Umbilical cord (tissue), 2 donors: ENCODE data around the gene HECTD2. TPM values are rescaled to one million over a fixed set of nuclear protein-coding genes. Genes with fewer than 3 reads are reported as not detected.
"Not testable (repeated sequence)": the region's sequence is repeated elsewhere in the genome, so short reads cannot be mapped to it uniquely, and the experiment has no call there.

Experiments
- DNase-seq: peaks from one replicate; pipeline ENCODE4 v3.0.0-alpha.2; 2015; ENCODE audit warnings: low spot score
- total RNA-seq: library from RNA; depleted of rRNA; stranded (reverse); fragments of >200 nt; gene quantifications from one replicate; pipeline ENCODE4 v1.2.3, GENCODE V29; 2014; ENCODE audit warnings: low replicate concordance; ENCODE audit not compliant: insufficient read depth

Gene HECTD2
- total RNA-seq, 1 donor from 2014 or later, result 49.4 TPM

DNA sequence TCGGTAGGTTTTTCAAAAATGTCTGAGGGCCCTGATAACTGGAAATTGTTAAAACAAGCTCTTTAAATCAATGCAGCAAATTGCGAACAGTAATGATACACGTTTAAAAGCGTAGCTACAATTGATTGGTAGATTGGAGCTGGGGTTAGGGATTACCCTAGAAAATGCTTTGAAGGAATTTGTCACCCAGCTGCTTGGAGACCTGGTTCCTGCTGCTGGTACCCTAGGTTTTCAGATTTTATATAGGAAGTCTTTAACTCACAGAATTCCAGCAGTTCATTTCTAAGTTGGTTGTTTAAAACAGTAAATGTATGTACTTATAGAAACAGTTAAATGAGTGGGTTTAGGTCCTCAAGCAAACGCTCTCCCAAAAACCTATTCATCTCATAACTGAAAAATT is 1.5 kb downstream of the HECTD2 start:
- no peak for DNase-seq

GRCh38 chr10:91412354-91413087 is 2.4 kb downstream of the HECTD2 start:
- DNase-seq, result no peak

DNA sequence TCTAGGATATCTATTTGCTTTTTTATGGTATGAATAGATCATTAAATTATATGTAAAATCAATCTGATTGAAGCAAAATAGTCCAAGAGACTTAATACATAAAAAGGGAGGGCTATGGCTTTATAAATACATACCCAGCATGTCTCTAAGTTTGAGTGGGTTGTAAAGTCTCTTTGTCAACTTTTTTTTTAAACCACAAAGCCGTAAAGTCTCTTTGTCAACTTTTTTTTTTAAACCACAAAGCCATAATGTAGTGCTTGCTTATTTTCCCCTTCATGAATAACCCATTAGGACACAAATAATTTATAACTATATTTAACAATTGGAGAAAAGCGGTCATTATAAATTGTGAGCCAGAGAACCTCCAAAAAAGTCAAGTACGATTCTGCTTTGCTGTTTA is 5.7 kb downstream of the HECTD2 start:
- no peak for DNase-seq

DNA sequence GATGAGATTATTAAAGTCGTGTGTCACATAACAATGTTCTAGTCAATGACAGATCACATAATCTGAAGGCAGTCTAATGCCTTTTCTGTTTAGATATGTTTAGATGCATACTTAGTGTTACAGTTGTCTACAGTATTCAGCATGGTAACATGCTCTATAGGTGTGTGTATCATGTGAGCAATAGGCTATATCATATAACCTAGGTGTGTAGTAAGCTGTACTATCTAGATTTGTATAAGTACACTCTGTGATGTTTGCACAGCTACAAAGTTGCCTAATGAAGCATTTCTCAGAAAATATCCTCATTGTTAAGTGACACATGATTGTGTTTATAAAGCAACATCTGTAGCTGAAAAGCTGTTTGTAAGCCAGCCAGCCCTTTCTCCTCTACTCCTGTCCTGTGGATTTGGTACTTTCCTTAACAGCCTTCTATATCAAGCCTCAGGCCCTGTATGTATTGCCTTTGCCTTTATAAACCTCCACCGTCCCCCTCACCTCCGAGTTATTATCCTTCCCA is 6.3 kb downstream of the HECTD2 start:
- no peak for DNase-seq

GRCh38 chr10:91418416-91418815 is 8.3 kb downstream of the HECTD2 start:
- peak; percentile 8 for DNase-seq

DNA sequence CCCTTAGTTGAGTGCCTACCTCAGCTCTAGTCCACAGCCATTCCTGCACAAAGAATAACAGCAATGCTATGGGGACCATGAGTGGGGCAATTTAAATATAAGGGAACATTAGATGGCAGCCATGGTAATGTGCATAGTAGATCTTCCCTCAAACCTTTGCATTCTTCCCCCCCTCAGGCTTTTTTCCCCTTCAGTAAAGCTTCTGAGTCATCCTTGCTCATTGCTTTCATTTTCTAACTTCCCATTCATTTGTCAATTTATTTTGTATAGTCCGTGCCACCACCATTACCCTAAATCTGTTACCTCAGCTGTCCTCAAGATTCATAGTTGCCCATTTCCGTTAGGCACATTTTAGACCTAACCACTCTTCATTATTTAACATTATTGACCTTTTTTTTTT is 10.7 kb downstream of the HECTD2 start:
- no peak for DNase-seq

DNA sequence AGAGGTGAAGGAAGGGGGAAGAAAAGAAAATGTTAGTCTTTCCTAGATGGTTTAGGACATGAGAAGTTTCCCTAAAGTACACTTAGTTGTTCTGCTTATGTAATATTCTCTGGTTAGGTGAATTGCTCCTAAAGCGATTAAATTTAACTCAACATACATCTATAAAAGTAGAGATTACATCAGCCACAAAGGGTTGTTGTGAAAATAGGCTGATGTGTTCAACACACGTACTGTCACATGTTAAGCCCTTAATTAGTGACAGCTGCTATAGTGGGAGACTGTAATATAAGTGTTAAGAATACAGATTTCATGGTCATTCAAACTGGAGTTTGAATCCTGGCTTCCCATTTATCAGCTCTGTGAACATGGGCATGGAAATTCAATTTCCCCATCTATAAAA is 12.8 kb downstream of the HECTD2 start:
- no peak for DNase-seq

GRCh38 chr10:91424016-91424415 is 13.9 kb downstream of the HECTD2 start:
- DNase-seq, result no peak

DNA sequence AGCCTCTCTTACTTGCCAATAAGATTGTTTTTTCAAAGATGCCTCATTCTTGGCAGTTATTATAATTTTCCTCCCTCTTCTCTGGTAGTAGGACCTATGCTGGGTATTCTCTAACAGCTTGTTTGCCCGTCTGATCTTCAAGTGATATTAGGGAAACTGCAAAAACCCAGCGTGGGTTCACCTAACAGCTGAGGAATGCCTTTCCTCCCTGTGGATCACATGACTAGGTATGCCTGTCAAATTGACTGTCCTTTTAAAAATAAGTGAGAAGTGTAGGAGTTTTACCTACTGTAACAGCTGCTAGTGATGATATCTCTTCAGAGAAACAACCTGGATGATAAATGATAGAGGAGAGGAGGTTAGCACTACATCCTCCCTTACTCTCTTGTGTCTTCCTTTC is 22.0 kb downstream of the HECTD2 start:
- DNase-seq, result no peak

- DNase-seq, result no peak
Observed at GRCh38 chr10:91433620-91434019, 23.5 kb downstream of the HECTD2 start.

DNA sequence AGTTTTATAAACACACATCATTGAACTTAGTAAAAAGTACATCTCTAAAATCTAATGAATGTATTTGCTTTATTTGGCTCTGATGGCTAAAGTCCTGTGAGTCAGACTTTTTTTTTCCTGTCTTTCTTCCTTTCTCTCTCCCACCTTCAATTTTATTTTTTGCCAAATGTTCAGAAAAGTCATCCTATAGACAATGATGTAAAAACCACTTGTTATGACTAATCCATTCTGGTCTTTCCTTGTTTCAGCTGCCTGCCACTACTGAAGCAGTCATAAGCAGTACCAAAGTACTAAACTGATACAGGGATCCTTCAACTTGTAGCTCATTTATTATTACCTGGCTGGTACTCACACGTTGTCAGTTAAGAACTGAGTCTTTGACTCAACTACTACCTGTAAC is 23.9 kb downstream of the HECTD2 start:
- no peak for DNase-seq

DNA sequence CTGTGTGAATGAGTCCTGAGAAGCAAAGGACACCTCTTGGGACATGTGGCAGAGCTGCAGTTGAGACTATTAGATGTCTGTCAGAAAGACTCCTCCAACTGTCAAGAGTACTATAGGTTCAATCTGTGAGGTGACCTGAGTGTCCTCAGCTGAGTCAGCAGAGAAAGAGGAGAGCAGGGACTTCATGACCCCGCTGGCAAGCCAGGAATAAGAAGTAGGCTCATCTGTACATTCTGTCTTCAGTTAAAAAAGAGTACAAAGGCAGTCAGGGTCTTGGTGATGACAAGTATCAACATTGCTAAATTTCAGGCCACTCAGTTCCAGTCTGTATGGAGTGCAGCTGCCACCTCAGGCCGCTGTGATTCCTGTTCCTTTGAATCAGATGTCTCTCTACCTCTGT is 25.1 kb downstream of the HECTD2 start:
- no peak for DNase-seq

DNA sequence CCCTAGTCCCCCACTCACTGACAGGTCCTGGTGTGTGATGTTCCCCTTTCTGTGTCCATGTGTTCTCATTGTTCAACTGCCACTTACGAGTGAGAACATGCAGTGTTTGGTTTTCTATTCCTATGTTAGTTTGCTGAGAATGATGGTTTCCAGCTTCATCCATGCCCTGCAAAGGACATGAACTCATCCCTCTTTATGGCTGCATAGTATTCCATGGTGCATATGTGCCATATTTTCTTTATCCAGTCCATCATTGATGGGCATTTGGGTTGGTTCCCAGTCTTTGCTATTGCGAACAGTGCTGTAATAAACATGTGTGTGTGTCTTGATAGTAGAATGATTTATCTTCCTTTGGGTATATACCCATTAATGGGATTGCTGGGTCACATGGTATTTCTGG is 28.1 kb downstream of the HECTD2 start:
- DNase-seq, result not testable (repeated sequence)

- no peak for DNase-seq
Observed at GRCh38 chr10:91444211-91445182, 34.4 kb downstream of the HECTD2 start.

DNA sequence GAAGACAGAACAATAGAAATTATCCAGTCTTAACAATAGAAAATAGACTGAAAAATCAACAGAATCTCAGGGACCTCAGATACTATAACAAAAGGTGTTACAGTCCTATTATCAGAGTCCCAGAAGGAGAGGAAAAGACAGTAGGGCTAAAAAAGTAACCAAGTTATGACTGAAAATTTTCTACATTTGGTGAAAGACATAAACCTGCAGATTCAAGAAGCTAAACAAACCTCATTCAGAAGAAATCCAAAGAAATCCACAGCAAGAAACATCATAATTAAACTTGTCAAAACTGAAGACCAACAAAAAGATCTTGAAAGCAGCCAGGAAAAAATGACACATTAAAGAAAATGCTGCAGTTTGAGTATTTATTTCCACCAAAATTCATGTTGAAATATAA is 41.9 kb downstream of the HECTD2 start:
- no peak for DNase-seq

DNA sequence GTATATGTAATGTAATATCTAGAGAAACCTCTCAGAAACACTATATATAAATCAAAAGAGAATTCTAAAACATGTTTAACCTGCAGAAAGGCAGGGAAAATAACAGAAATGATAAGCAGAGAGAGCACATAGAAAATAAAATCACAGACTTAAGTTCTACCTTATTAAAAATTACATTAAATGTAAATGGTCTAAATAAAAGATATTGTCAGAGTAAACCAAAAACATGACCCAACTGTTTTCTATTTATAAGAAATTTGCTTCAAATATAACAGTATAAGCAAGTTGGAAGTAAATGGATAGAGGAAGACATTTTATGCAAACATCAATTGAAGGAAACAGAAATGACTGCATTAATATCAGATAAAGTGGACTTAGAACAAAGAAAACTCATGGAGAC is 43.4 kb downstream of the HECTD2 start:
- no peak for DNase-seq

GRCh38 chr10:91455135-91455534 is 45.0 kb downstream of the HECTD2 start:
- DNase-seq, result not testable (repeated sequence)

DNA sequence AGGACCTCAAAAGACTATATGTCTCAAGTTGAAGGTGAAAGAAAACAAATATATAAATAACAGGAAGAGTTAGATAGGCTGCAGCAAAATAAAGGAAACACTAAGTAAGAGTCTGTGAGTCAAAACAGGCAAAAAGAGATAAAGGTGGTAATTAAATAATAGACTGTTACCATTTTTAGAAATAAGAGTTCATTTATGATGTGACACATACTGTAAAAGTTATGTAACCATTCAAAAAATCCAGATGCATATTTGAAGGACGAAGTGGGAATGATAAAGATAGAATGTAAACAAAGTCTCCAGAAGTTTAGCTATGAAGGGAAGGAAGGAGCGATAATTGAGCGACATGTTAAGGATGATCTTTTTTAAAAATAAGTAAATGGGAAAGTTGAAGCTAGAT is 50.5 kb downstream of the HECTD2 start:
- no peak for DNase-seq

GRCh38 chr10:91462423-91462822 is 52.3 kb downstream of the HECTD2 start:
- DNase-seq, result peak; percentile 16

- DNase-seq, result no peak
Observed at GRCh38 chr10:91464500-91464899, 54.4 kb downstream of the HECTD2 start.

DNA sequence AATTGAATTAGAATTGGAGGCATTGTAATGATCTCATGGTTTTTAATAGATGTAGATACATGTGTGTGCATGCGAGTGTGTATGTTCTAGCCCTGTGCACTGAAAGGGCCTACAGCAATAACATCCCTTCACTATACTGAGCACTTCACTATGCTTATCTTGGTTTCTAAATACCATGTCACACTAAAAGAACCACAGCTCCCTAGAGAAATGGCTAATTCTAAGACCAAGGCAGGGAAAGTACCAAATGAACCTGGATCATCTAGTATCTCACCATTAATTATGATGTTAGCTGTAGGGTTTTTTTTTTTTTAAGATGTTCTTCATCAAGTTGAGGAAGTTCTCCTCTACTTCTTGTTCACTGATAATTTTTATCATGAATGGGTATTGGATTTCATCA is 55.1 kb downstream of the HECTD2 start:
- no peak for DNase-seq

GRCh38 chr10:91467114-91467513 is 57.0 kb downstream of the HECTD2 start:
- no peak for DNase-seq

DNA sequence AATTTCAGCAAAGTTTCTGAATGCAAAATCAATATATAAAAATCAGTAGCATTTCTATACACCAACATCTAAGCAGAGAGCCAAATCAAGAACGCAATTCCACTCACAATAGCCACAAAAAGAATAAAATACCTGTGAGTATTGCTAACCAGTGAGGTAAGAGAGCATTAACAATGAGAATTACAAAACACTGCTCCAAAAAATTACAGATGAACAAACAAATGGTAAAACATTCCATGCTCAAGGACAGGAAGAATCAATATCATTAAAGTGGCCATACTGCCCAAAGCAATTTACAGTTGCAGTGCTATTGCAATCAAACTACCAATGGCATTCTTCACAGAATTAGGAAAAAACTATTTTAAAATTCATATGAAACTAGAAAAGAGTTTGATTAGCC is 61.5 kb downstream of the HECTD2 start:
- no peak for DNase-seq
